Osteoblast (primary cell): ENCODE results near the gene SMIM29. TPM values are rescaled to one million over a fixed set of nuclear protein-coding genes. Genes with fewer than 3 reads are reported as not detected.

Source experiments
- DNase-seq: peaks from one replicate; pipeline ENCODE4 v3.0.0; 2011; ENCODE audit warnings: low spot score, mixed read lengths; ENCODE audit not compliant: insufficient read length; ENCODE audit errors: missing footprints
- H2AFZ ChIP-seq: 2 replicates; pipeline ENCODE4 v1.6.0; 2011; ENCODE audit warnings: mild to moderate bottlenecking, low read length
- H3K27ac ChIP-seq: 2 replicates; pipeline ENCODE4 v1.5.1; 2011; ENCODE audit warnings: mild to moderate bottlenecking, low read depth, low read length, moderate library complexity
- H3K27me3 ChIP-seq: 2 replicates; pipeline ENCODE4 v1.6.0; 2012; ENCODE audit warnings: mild to moderate bottlenecking, control low read depth, inconsistent platforms, low read length, moderate library complexity; ENCODE audit not compliant: insufficient read depth
- H3K36me3 ChIP-seq: 2 replicates; pipeline ENCODE4 v1.5.1; 2011; ENCODE audit warnings: mild to moderate bottlenecking, low read length, control low read depth, moderate library complexity; ENCODE audit not compliant: insufficient read depth
- H3K4me1 ChIP-seq: 2 replicates; pipeline ENCODE4 v1.5.1; 2011; ENCODE audit warnings: mild to moderate bottlenecking, low read length, control low read depth, moderate library complexity; ENCODE audit not compliant: insufficient read depth
- H3K4me2 ChIP-seq: 2 replicates; pipeline ENCODE4 v1.6.0; 2011; ENCODE audit warnings: mild to moderate bottlenecking, low read length; ENCODE audit not compliant: insufficient read depth
- H3K4me3 ChIP-seq: fragments of 200-600 bp; sonication (generic); 3 replicates; pipeline ENCODE4 v1.5.1; 2012; ENCODE audit warnings: mild to moderate bottlenecking, low read length, inconsistent platforms; ENCODE audit not compliant: insufficient read depth
- H3K79me2 ChIP-seq: 2 replicates; pipeline ENCODE4 v1.6.0; 2012; ENCODE audit warnings: mild to moderate bottlenecking, low read length, control low read depth, inconsistent platforms; ENCODE audit not compliant: insufficient read depth
- H3K9me3 ChIP-seq: 2 replicates; pipeline ENCODE4 v1.5.1; 2011; ENCODE audit warnings: low read depth, low read length, control low read depth
- H4K20me1 ChIP-seq: 2 replicates; pipeline ENCODE4 v1.6.0; 2012; ENCODE audit warnings: mild to moderate bottlenecking, low read length, control low read depth; ENCODE audit not compliant: insufficient read depth
- total RNA-seq: library from RNA; depleted of rRNA; stranded (reverse); fragments of >200 nt; gene quantifications from 2 replicates; pipeline ENCODE4 v1.2.3, GENCODE V29; 2012
- TF ChIP-seq, protein P1 (sequence below): IDR thresholded peaks from 2 replicates; pipeline ENCODE4 v1.5.1; 2011; ENCODE audit warnings: mild to moderate bottlenecking, low read depth, low read length, moderate library complexity; ENCODE audit errors: extremely low read depth

Gene SMIM29
- total RNA-seq, 1 donor, result 35.1 TPM

DNA sequence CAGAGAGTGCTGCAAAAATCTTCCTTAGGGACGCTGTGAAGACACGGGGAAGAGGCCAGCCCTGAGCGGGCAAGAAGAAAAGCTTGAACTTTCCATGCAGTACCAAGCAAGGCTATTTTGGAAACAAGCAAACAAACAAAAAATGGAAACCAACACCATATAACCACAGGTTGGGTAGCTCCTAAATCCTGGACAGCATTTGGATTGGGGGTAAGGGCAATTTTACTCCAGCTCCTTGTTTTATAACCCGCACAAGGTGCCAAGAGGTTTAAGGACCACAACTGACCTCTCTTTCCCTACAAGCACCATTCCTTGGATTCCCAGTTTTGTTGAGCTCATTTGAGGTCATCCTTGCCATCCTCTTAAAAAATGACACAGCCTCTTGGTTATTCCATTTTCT, 31.4 kb upstream of the SMIM29 start:
- Histone ChIP-seq H3K27me3 (no peaks in the 10 kb centered on the region), H3K36me3 (no peaks in the 10 kb centered on the region), H3K4me1 (peaks cover 8% of the 10 kb centered on the region), H3K4me3 (no peak overlapping the region), H3K79me2 (no peaks in the 10 kb centered on the region), H3K27ac (no peak overlapping the region), H3K4me2 (no peak overlapping the region), H3K9me3 (no peaks in the 10 kb centered on the region), H4K20me1 (peaks cover 4% of the 10 kb centered on the region), H2AFZ (no peak overlapping the region)
- no peak for DNase-seq
- TF ChIP-seq, protein P1, sequence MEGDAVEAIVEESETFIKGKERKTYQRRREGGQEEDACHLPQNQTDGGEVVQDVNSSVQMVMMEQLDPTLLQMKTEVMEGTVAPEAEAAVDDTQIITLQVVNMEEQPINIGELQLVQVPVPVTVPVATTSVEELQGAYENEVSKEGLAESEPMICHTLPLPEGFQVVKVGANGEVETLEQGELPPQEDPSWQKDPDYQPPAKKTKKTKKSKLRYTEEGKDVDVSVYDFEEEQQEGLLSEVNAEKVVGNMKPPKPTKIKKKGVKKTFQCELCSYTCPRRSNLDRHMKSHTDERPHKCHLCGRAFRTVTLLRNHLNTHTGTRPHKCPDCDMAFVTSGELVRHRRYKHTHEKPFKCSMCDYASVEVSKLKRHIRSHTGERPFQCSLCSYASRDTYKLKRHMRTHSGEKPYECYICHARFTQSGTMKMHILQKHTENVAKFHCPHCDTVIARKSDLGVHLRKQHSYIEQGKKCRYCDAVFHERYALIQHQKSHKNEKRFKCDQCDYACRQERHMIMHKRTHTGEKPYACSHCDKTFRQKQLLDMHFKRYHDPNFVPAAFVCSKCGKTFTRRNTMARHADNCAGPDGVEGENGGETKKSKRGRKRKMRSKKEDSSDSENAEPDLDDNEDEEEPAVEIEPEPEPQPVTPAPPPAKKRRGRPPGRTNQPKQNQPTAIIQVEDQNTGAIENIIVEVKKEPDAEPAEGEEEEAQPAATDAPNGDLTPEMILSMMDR, result no peak

DNA sequence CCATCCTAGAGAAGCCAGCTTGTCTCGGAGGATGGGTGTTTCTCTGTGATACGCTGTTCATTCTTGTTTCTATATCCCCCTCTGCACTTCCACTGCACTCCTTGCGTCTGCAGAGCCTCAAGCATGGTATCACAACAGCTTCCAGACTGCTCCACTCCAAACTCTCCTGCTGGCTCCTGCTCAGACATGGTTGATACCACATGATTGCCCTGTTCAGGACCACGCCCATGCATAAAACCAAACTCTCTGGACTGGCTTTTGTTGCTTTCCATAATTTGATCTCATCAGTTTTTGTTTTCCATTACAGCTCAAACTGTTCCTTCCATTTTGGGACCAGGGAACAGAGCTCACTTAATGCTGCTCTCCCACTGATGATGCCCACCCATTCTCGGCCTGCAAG, 30.0 kb upstream of the SMIM29 start:
- no peak overlapping the region for H3K4me3 ChIP-seq
- TF ChIP-seq, protein P1, result no peak
- H3K27me3 ChIP-seq, result no peaks in the 10 kb centered on the region
- H3K27ac ChIP-seq, result no peak overlapping the region
- H3K4me2 ChIP-seq, result no peak overlapping the region
- no peaks in the 10 kb centered on the region for H3K4me1 ChIP-seq
- H4K20me1 ChIP-seq, result peaks cover 2% of the 10 kb centered on the region
- DNase-seq, result no peak
- no peak overlapping the region for H2AFZ ChIP-seq
- H3K36me3 ChIP-seq, result no peaks in the 10 kb centered on the region
- no peaks in the 10 kb centered on the region for H3K9me3 ChIP-seq
- H3K79me2 ChIP-seq, result no peaks in the 10 kb centered on the region

DNA sequence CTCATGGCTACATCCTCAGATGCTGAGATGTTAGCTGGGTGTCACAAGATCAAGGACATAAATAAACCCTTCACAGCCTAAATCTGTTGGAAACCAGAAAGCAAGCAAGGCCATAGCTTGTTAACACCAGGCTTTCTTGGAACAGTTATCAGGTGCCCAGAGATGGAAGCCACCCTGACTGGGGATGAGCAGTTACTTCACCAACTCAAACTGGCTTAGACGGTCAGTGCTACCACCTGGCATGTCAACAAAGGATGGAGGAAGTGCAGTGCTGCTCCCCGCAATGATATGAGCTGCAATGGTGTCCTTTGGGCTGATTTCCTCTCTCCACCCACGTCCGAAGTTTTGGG, 28.9 kb upstream of the SMIM29 start:
- TF ChIP-seq, protein P1, result no peak
- Histone ChIP-seq H3K4me3 (no peak overlapping the region), H3K79me2 (no peaks in the 10 kb centered on the region), H3K36me3 (no peaks in the 10 kb centered on the region), H2AFZ (no peak overlapping the region), H3K4me1 (no peaks in the 10 kb centered on the region), H4K20me1 (no peaks in the 10 kb centered on the region), H3K9me3 (no peaks in the 10 kb centered on the region), H3K27me3 (no peaks in the 10 kb centered on the region), H3K27ac (no peak overlapping the region), H3K4me2 (no peak overlapping the region)
- no peak for DNase-seq

DNA sequence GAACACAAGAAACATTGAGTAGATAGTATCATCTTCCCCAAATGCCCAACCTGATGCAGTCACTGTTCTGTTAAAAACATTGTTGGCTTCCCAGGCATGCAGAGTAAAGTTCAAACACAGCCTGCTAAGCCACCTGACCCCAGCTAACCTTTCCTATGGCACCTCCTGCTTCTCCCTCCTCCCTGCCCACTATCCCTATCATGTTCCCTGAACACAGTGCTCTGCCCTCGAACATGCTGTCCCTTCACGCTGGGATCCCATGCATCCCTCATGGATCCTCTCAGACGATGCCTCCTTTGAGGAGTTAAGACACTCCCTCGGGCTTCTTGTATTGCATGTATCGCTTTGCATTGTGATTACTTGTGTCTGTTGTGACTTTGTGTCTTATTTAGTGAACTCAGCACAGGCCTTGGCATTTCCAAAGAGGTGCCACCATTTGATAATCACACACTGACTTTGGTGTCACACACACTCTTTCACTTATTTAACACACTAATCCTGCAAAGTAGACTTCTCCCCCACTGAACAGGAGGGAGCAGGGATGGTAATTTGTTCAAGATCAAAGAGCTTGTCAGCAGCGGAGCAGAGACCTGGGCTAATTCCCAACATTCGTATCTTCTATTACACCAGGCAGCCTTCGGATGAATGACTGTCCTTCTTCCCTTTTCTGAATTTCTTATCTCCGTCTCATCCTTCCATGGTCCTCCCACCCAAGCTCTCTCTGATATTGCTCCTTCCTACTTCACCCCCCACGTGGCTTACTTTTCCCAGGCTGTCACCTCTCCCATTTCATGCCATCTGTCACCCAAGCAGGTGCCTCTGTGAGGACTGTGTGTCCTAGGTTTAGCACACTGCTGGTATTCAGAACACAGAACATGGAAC, 28.3 kb upstream of the SMIM29 start:
- no peaks in the 10 kb centered on the region for H3K79me2 ChIP-seq
- TF ChIP-seq, protein P1, result no peak
- H3K9me3 ChIP-seq, result no peaks in the 10 kb centered on the region
- H3K4me2 ChIP-seq, result no peak overlapping the region
- no peak for DNase-seq
- H3K4me1 ChIP-seq, result no peaks in the 10 kb centered on the region
- H3K36me3 ChIP-seq, result no peaks in the 10 kb centered on the region
- H3K27me3 ChIP-seq, result no peaks in the 10 kb centered on the region
- H3K4me3 ChIP-seq, result no peak overlapping the region
- no peak overlapping the region for H2AFZ ChIP-seq
- no peak overlapping the region for H3K27ac ChIP-seq
- no peaks in the 10 kb centered on the region for H4K20me1 ChIP-seq
